Glomerular visceral epithelial cell (primary cell): Measurements from ENCODE around the gene ATP13A2.
"Not testable (repeated sequence)": the region's sequence is repeated elsewhere in the genome, so short reads cannot be mapped to it uniquely, and the experiment has no call there.

Source experiments
- DNase-seq: peaks from one replicate; pipeline ENCODE4 v3.0.0-alpha.2; 2016; ENCODE audit errors: extremely low spot score

The ATP13A2 gene

DNA sequence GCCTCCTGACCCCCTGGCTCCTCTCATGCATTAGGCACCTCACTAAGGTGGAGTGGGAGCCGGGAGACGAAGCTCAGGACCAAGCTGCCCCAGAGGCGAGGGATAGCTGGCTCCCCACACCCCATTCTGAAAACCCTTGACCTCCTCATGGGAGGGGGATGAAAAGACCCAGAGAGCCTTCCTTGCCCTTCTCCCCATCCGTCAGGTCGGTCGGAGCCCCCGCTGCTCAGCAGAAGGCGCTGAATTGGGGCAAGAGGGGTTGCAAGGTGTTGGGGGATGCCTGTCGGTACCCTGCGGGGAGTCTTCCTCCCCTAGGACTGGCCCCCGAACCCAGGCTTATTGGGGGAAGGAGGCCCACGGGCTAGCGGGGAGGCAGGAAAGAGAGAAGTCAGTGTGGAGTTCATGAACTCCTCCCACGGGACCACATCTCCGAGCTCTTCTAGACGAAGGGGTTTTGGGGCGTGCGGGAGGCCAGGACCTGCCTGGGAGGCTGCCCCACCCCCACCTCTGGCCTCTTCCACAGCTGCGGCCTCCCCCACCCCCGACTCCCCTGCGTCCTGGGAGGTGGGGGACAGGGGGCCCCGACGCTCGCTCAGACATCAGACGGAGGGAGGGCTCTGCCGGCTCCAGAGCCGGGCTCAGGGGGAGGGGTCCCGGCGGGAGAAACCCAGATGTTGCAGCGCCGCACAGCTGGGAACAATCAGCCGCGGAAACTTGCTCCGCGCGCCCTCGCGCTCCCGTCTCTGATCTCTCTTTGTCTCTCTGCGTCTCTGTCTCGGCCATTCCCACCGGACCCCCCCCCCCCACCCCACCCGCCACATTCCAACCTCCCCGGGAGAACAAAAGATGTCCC, 32.0 kb downstream of the ATP13A2 start:
- no peak for DNase-seq

DNA sequence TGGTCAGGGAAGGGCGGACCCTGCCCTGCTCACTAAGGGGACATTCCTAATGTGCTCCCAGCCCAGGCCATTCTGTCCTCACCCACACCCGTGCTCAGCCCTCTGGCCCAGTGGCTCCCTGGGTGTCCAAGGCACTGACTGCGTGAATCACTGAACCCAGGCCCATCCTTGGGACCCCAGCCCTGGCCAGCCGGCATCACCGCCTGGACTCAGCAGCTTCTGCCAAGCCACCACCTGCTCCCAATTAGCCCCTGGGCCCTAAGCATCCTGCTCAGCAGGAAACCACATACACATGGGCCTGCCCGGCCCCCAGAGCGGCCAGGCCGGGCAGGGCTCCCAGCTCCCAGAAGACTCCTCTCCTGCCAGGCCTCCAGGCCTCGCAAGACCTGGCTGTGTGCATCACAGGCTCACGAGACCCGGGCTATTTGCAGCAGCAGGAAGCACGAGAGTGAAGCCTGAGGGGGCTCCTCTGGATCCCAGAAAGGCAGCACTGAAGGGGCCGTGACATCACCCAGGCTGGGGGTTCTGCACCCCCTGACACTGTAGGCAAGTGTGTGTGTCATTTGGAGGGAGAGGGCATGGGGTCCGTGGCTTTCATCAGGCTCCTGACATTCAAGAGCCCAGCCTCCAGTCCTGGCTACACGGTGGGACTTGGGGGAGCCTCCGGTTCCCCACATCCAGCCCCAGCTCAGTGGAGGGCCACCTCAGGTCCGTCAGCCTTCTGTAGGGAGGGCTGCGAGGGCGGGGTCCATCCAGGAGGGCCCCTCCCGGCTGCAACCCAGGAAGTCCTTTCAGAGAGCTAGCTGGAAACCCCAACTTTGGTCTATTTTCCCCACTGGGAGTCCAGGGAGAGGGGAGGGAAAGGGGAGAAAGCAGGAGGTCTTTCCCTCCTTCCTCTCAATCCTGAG, 32.9 kb downstream of the ATP13A2 start:
- DNase-seq = no peak

- no peak for DNase-seq
Measured at GRCh38 chr1:16978139-16978538, 33.6 kb downstream of the ATP13A2 start.

DNA sequence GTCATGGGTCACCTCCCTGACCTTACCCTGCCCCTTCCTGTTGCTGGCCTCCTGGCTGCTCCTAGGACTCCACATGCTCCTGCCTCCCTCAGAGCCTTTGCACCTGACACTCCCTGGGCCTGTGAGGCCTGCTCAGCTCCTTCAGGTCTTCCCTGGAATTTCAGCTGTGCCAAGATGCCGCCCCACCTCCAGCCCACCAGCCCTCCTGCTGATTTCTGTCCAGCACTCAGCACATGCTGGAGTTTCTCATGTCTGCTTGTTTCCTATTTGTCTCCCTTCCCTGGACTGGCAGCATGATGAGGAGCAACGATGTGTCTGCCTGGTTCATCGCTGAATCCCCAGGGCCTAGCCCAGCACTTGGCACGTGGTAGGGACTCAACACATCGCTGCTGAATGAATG, 34.4 kb downstream of the ATP13A2 start:
- no peak for DNase-seq

DNA sequence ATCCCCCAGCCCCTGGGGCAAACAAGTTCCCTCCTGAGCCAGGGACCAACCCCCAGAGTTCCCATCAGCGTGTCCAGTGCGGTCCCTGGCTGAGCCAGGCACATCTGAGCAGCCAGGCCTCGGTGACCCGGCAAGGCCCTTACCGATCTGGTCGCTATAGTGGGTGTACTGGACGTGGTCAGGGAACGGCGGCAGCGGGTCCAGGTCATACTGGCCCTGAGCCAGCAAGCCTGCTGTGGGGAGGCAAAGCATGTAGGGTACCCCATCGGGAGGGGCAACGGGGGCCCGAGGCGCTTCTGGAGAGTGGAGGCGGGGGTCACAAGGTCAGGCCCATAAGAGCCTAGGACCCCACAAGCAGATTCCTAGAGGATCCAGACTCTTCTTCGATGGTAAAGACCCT, 34.8 kb downstream of the ATP13A2 start:
- DNase-seq = no peak

GRCh38 chr1:16975838-16976237, 35.9 kb downstream of the ATP13A2 start:
- no peak for DNase-seq

GRCh38 chr1:16975211-16975610, 36.5 kb downstream of the ATP13A2 start:
- no peak for DNase-seq

GRCh38 chr1:16973215-16973614, 38.5 kb downstream of the ATP13A2 start:
- no peak for DNase-seq

DNA sequence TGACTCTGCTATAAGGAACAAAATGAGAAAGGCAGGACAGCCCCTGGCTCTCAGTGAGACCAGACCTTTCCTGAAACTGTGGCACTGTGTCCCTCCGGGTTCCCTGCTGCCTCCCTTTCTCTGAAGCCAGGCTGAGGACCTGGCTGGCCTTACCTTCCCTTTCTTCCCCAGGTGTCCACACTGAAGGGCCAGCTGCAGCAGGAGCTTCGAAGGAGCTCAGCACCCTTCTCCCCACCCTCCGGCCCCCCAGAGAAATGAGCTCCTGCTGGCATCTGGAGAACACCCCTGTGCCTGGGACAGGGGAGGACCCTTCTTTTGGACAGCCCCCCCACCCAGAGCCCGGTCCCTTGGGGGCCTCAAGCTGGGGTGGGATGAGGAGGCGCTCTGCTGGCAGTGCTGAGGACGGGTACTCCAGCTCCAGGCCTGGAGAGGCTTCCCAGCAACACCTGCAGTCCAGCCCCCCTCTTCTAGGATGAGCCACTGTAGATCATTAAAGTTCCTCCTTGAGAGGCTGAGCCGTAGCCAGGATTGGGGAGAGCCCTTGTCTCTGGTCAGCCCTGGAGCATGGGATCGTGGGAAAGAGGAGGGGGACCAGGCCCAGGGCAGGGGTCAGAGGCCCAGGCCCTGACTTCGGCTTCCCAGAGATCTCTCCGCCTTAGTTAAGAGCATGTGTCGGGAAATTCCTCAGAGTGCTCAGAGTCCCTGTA, 39.4 kb downstream of the ATP13A2 start:
- no peak for DNase-seq

DNA sequence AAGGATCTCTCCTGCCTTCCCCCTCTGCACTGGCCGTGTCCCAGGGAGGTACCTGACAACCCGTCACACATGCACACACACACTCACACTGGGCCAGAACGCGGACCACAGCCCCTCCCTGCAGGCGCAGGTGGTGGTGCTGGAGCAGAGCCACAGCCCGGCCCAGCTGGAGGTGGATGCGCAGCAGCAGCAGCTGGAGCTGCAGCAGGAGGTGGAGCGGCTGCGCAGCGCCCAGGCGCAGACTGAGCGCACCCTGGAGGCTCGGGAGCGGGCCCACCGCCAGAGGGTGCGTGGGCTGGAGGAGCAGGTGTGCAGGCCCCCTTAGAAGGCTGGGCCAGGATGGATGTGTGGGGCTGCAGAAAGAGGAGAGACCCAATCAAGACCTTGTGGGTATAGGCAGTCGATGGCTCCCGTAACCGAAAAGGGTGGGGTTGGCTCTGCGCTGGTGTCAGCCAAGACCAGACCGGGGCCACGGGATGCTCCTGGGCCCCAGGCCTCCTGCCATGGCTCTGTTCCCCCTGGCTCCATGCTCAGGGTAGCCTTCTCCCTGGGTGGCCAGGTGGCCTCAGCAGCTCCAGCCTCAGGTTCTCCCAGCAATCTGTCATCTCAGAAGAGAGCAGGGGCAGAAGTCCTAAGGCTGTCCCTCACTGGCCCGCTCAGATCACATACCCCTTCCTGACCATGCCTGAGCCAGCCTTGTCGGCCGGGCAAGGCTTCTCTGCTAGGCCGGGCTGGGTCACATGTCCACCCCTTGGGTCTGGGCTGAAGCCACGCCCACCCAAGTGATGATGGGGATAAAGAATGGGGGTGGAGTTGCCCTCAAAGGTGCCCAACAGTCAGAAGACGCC, 40.2 kb downstream of the ATP13A2 start:
- no peak for DNase-seq

GRCh38 chr1:16970132-16970910, 41.4 kb downstream of the ATP13A2 start:
- DNase-seq = no peak

DNA sequence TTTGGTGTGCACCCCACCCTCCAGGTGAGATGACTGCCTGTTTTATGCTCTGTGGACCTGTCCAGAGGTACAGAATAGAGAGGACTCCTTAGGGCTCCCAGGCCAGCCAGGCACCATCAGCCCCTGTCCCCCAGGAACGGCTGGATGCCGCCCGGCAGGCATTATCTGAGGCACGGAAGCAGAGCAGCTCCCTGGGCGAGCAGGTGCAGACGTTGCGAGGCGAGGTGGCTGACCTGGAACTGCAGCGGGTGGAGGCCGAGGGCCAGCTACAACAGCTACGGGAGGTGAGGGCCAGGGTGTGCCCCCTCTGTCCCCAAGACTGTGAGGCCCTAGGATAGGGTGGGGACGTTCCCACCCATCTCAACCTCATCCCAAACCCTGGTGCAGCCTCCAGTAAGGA, 42.1 kb downstream of the ATP13A2 start:
- no peak for DNase-seq

DNA sequence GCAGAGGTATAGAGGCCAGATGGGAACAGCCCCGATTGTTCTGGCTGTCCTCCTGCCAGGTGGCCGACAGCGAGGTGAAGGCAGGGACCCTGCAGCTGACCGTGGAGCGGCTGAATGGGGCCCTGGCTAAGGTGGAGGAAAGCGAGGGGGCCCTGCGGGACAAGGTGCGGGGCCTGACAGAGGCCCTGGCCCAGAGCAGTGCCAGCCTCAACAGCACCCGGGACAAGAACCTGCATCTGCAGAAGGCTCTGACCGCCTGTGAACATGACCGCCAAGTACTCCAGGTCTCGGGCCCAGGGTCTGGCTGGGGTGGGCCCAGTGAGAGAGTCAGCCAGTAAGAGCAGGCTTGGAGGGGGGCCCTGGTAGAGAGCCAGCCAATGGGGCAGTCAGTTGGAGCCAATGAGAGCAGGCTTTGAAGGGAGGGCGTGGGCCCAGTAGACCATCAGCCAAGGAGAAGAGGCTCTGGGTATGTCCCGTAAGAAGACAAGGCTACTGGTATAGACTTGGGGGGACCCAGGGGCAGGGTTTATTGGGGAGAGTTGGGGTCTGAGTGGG, 42.6 kb downstream of the ATP13A2 start:
- DNase-seq = no peak

GRCh38 chr1:16968372-16968771, 43.4 kb downstream of the ATP13A2 start:
- no peak for DNase-seq

- DNase-seq = no peak
Measured at GRCh38 chr1:16967962-16968361, 43.8 kb downstream of the ATP13A2 start.

DNA sequence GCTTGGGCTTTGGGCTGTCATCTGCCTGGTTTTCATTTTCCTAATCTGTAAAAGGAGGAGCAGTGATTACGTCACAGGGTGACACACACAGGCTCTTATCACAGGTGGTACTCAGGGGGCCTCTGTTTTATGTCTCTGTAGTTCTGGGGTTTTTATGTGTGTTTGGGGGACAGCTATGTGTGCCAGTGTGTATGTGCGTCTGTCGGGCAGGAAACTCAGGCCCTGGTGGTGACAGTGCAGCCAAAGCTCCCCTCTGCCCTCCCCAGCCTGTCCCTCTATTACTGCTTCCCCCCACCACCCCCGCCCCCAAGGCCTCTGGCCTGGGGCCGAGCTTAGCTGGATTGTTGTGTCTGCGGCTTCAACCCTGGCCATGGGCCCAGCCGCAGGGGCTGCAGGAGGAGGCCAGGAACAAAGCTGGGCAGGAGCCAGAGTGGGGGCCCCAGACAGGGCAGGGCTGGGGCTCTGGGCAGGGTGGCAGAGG, 44.6 kb downstream of the ATP13A2 start:
- peak; percentile 89 for DNase-seq

DNA sequence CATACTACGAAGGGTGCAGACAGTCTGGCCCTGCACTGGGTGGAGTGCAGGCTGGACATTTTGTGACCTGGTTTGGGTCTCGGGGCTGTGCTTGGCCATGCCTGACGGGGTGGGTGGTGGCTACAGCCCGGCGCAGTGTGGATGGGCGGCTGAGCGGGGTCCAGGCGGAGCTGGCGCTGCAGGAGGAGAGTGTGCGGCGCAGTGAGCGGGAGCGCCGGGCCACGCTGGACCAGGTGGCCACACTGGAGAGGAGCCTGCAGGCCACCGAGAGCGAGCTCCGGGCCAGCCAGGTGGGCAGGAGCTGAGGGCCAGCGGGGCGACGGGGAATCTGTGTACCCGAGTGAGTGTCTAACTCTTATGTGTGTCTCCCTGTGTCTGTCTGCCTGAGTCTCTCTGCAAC, 45.4 kb downstream of the ATP13A2 start:
- no peak for DNase-seq

DNA sequence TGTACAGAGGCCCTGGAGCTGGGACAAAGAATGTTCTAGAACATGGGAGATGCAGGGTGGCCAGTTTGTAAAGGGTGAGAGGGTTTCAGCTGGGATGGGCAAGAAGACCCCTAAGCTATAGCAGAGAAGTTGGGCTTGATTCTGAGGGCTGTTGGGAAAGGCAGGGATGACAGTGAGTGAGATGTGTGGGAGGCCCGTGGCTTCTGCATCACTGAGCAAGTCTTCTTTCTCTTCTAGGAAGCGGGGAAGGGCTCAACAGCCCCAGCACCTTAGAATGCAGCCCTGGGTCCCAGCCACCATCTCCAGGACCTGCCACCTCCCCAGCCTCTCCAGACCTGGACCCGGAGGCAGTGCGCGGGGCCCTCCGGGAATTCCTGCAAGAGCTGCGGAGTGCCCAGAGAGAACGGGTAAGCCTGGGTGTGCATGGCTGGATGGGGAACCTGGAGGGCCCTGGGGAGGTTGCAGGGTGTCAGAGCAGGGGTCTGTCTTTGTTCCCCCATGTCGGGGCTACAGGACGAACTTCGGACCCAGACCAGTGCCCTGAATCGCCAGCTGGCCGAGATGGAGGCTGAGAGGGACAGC, 46.2 kb downstream of the ATP13A2 start:
- DNase-seq = no peak

DNA sequence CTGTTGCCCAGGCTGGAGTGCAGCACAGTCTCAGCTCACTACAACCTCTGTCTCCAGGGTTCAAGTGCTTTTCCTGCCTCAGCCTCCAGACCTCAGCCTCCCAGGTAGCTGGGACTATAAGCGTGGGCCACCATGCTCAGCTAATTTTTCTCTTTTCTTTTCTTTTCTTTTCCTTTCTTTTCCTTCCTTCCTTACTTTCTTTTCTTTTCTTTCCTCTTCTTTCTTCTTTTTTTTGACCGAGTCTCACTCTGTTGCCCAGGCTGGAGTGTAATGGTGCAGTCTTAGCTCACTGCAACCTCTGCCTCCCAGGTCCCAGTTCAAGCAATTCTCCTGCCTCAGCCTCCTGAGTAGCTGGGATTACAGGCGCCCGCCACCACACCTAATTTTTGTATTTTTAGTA, 47.6 kb downstream of the ATP13A2 start:
- DNase-seq = not testable (repeated sequence)
